Lower lobe of right lung (tissue), 2 donors: ENCODE results near the gene C2CD4B. TPM values are rescaled to one million over a fixed set of nuclear protein-coding genes. Genes with fewer than 3 reads are reported as not detected.
A peak's percentile ranks its signal among the peaks of the same experiment; 100 is the strongest.

Experiments
- ATAC-seq, 2 donors: fragments of 200-7000 bp; cut with Tn5 transposase; one replicate each; pipeline ENCODE4 v1.9.1; 2020 to 2022; ENCODE audit warnings: mild to moderate bottlenecking in 2 of 2, moderate library complexity in 2 of 2
- DNase-seq: peaks from one replicate; pipeline ENCODE4 v3.0.0-alpha.2; 2020
- H3K27ac ChIP-seq: fragments of 200-600 bp; one replicate; pipeline ENCODE4 v1.8.0; 2022
- H3K27me3 ChIP-seq: fragments of 200-600 bp; one replicate; pipeline ENCODE4 v1.8.0; 2022; ENCODE audit warnings: low read depth
- H3K36me3 ChIP-seq: fragments of 200-600 bp; one replicate; pipeline ENCODE4 v1.8.0; 2022; ENCODE audit warnings: mild to moderate bottlenecking
- H3K4me1 ChIP-seq: fragments of 200-600 bp; one replicate; pipeline ENCODE4 v1.8.0; 2022
- H3K4me3 ChIP-seq: fragments of 200-600 bp; one replicate; pipeline ENCODE4 v1.8.0; 2022; ENCODE audit warnings: mild to moderate bottlenecking
- H3K9me3 ChIP-seq: fragments of 200-600 bp; one replicate; pipeline ENCODE4 v1.8.0; 2022
- CTCF ChIP-seq: fragments of 200-600 bp; IDR thresholded peaks from one replicate; pipeline ENCODE4 v1.8.0; 2022; ENCODE audit warnings: antibody characterized with exemption, mild to moderate bottlenecking
- intact Hi-C: fragments of 100-400 bp; cut with DNase I; formaldehyde crosslinking; loops from one replicate; pipeline ENCODE4 v1.11.0; 2022
- total RNA-seq: library from RNA; stranded (reverse); fragmentation: NEBNext Ultra II Directional; extraction: Animal tissue kit (Norgen Biotek cat#: 25700); gene quantifications from one replicate; pipeline ENCODE4 v1.2.1, GENCODE V29; 2021
- donor health status: DM: no; HTN: yes; CAD: no; lungs with severe emphysema.

The C2CD4B gene
- total RNA-seq, 1 donor from 2014 or later: 2.6 TPM

GRCh38 chr15:62124973-62125303 lies 40.1 kb downstream of the C2CD4B start:
- H3K27ac ChIP-seq: no peak overlapping the region
- no peak for ATAC-seq
- intact Hi-C loops: no loop called here

GRCh38 chr15:62124176-62124972 lies 40.7 kb downstream of the C2CD4B start:
- no peaks in the 10 kb centered on the region for H3K27me3 ChIP-seq
- no peaks in the 10 kb centered on the region for H3K36me3 ChIP-seq
- DNase-seq: no peak
- peaks cover 28% of the 10 kb centered on the region for H3K4me1 ChIP-seq
- ATAC-seq: peak in 1 of 2 donors; percentile 35
- intact Hi-C loops: no loop called here
- TF ChIP-seq CTCF: no peak
- H3K4me3 ChIP-seq: no peak overlapping the region
- H3K27ac ChIP-seq: no peak overlapping the region
- no peaks in the 10 kb centered on the region for H3K9me3 ChIP-seq

More at GRCh38 chr15:62124973-62125303, 40.1 kb downstream of the C2CD4B start:
- H3K27me3 ChIP-seq: no peaks in the 10 kb centered on the region
- no peak for TF ChIP-seq CTCF
- H3K9me3 ChIP-seq: no peaks in the 10 kb centered on the region
- H3K4me1 ChIP-seq: peaks cover 27% of the 10 kb centered on the region
- H3K4me3 ChIP-seq: no peak overlapping the region
- no peak for DNase-seq
- H3K36me3 ChIP-seq: no peaks in the 10 kb centered on the region

- Histone ChIP-seq H3K9me3 (no peaks in the 10 kb centered on the region), H3K4me1 (peaks cover 38% of the 10 kb centered on the region), H3K27ac (no peak overlapping the region), H3K27me3 (no peaks in the 10 kb centered on the region), H3K36me3 (no peaks in the 10 kb centered on the region), H3K4me3 (no peak overlapping the region)
- intact Hi-C loops: no loop called here
- DNase-seq: no peak
- TF ChIP-seq CTCF: no peak
- ATAC-seq: no peak
Observed at GRCh38 chr15:62122249-62122648, 42.8 kb downstream of the C2CD4B start.

GRCh38 chr15:62121273-62122015 lies 43.6 kb downstream of the C2CD4B start:
- TF ChIP-seq CTCF: no peak
- intact Hi-C loops: no loop called here
- Histone ChIP-seq H3K9me3 (no peaks in the 10 kb centered on the region), H3K4me1 (peaks cover 38% of the 10 kb centered on the region), H3K36me3 (no peaks in the 10 kb centered on the region), H3K27ac (no peak overlapping the region), H3K4me3 (no peak overlapping the region), H3K27me3 (no peaks in the 10 kb centered on the region)
- no peak for ATAC-seq
- DNase-seq: no peak

- H3K4me1 ChIP-seq: peaks cover 34% of the 10 kb centered on the region
- H3K9me3 ChIP-seq: no peaks in the 10 kb centered on the region
- no peaks in the 10 kb centered on the region for H3K36me3 ChIP-seq
- no peaks in the 10 kb centered on the region for H3K27me3 ChIP-seq
- H3K4me3 ChIP-seq: no peak overlapping the region
- no peak for ATAC-seq
- H3K27ac ChIP-seq: no peak overlapping the region
- intact Hi-C loops: no loop called here
- DNase-seq: no peak
- no peak for TF ChIP-seq CTCF
Observed at GRCh38 chr15:62120776-62121175, 44.3 kb downstream of the C2CD4B start.
